GM12874 (cell line): ENCODE measurements around the gene NRXN3.

Experiments
- CTCF ChIP-seq: IDR thresholded peaks from 2 replicates; pipeline ENCODE4 v1.5.1; 2011; ENCODE audit warnings: low read depth, mild to moderate bottlenecking, control low read depth, low read length, moderate library complexity; ENCODE audit not compliant: insufficient read depth

Gene NRXN3

GRCh38 chr14:79578470-79578869, 1408.3 kb downstream of the NRXN3 start:
- TF ChIP-seq CTCF = no peak

- no peak for TF ChIP-seq CTCF
These were observed 1410.2 kb downstream of the NRXN3 start for GRCh38 chr14:79580414-79580813.

- TF ChIP-seq CTCF = no peak
These were observed 1410.7 kb downstream of the NRXN3 start for GRCh38 chr14:79580906-79581305.

GRCh38 chr14:79581912-79582576, 1411.9 kb downstream of the NRXN3 start:
- no peak for TF ChIP-seq CTCF

- TF ChIP-seq CTCF = no peak
These were observed 1413.7 kb downstream of the NRXN3 start for GRCh38 chr14:79583738-79584408.

- no peak for TF ChIP-seq CTCF
These were observed 1414.5 kb downstream of the NRXN3 start for GRCh38 chr14:79584679-79585078.

GRCh38 chr14:79585845-79586244, 1415.7 kb downstream of the NRXN3 start:
- TF ChIP-seq CTCF = no peak
